ENCODE results near the gene CORO2B. TPM values are rescaled to one million over a fixed set of nuclear protein-coding genes. Genes with fewer than 3 reads are reported as not detected.

Gene CORO2B
- total RNA-seq, 4 donors from 2014 or later: 0.80 to 4.5 (median 2.3) TPM

GRCh38 chr15:68578175-68578979 lies 416 bp upstream of the CORO2B start:
- 0 to 1% methylated on average over 71 to 77 of the region's 79 CpGs for WGBS, 2 donors
- peak; percentile 51 to 96 for DNase-seq (ENCODE audit: low spot score in 2 of 2)
- TF ChIP-seq POLR2A (IDR thresholded peaks at IDR 0.05): no peak
- TF ChIP-seq CTCF (IDR thresholded peaks at IDR 0.05): no peak
- intact Hi-C loops (cut with DNase I; ENCODE audit: low total_unique reads): no loop called here
- peak overlapping the region; percentile 32 for H3K4me3 ChIP-seq (ENCODE audit: low read depth, poor library complexity, severe bottlenecking)

GRCh38 chr15:68580026-68580882 lies 1.5 kb downstream of the CORO2B start:
- no peak overlapping the region for H3K4me3 ChIP-seq (ENCODE audit: low read depth, poor library complexity, severe bottlenecking)
- TF ChIP-seq CTCF (IDR thresholded peaks at IDR 0.05): no peak
- TF ChIP-seq POLR2A (IDR thresholded peaks at IDR 0.05): no peak
- intact Hi-C loops (cut with DNase I; ENCODE audit: low total_unique reads): no loop called here
- 64 to 73% methylated on average over 11 of the region's 11 CpGs for WGBS, 2 donors
- DNase-seq (ENCODE audit: low spot score in 2 of 2): no peak

GRCh38 chr15:68580883-68581155 lies 2.0 kb downstream of the CORO2B start:
- DNase-seq (ENCODE audit: low spot score in 2 of 2): no peak
- H3K4me3 ChIP-seq (ENCODE audit: low read depth, poor library complexity, severe bottlenecking): no peak overlapping the region
- TF ChIP-seq CTCF (IDR thresholded peaks at IDR 0.05) (no peak), POLR2A (IDR thresholded peaks at IDR 0.05) (no peak)
- 78 to 90% methylated on average over 1 of the region's 1 CpG for WGBS, 2 donors
- intact Hi-C loops (cut with DNase I; ENCODE audit: low total_unique reads): no loop called here

- WGBS, 2 donors: 75 to 80% methylated on average over 5 of the region's 5 CpGs
- DNase-seq (ENCODE audit: low spot score in 2 of 2): no peak
- TF ChIP-seq POLR2A (IDR thresholded peaks at IDR 0.05): no peak
- TF ChIP-seq CTCF (IDR thresholded peaks at IDR 0.05): no peak
- no peak overlapping the region for H3K4me3 ChIP-seq (ENCODE audit: low read depth, poor library complexity, severe bottlenecking)
- intact Hi-C loops (cut with DNase I; ENCODE audit: low total_unique reads): no loop called here
Measured at GRCh38 chr15:68581725-68582124, 2.9 kb downstream of the CORO2B start.

GRCh38 chr15:68582236-68582635 lies 3.4 kb downstream of the CORO2B start:
- WGBS, 2 donors: 68 to 71% methylated on average over 4 of the region's 4 CpGs
- no peak overlapping the region for H3K4me3 ChIP-seq (ENCODE audit: low read depth, poor library complexity, severe bottlenecking)
- TF ChIP-seq CTCF (IDR thresholded peaks at IDR 0.05) (no peak), POLR2A (IDR thresholded peaks at IDR 0.05) (no peak)
- DNase-seq (ENCODE audit: low spot score in 2 of 2): no peak
- intact Hi-C loops (cut with DNase I; ENCODE audit: low total_unique reads): no loop called here
